Natural killer cell (primary cell): Measurements from ENCODE around the gene PDE11A. TPM values are rescaled to one million over a fixed set of nuclear protein-coding genes. Genes with fewer than 3 reads are reported as not detected.

Source experiments
- ATAC-seq, 3 donors: fragments of 150-1000 bp in 2 of 3; fragments of 200-7000 bp in 1 of 3; cut with Tn5 transposase; 1 replicate in 1 of 3; 2 replicates in 2 of 3; pipeline ENCODE4 v1.10.0; 2021; ENCODE audit warnings: mild to moderate bottlenecking in 2 of 3, moderate library complexity in 2 of 3
- DNase-seq, 2 donors: peaks; one replicate each; pipeline versions ENCODE4 v3.0.0 to v3.0.0-alpha.2; 2013 to 2021; ENCODE audit warnings: mixed read lengths in 1 of 2
- H3K27ac ChIP-seq: one replicate; pipeline ENCODE4 v1.5.1; 2013; ENCODE audit warnings: mild to moderate bottlenecking, low read length
- H3K27me3 ChIP-seq: one replicate; pipeline ENCODE4 v1.6.1; 2013; ENCODE audit warnings: low read length; ENCODE audit not compliant: control insufficient read depth, insufficient read depth
- H3K36me3 ChIP-seq: one replicate; pipeline ENCODE4 v1.6.1; 2013; ENCODE audit warnings: low read length; ENCODE audit not compliant: control insufficient read depth, insufficient read depth
- H3K4me1 ChIP-seq: one replicate; pipeline ENCODE4 v1.6.1; 2013; ENCODE audit warnings: low read length; ENCODE audit not compliant: control insufficient read depth, insufficient read depth
- H3K4me3 ChIP-seq: one replicate; pipeline ENCODE4 v1.5.1; 2013; ENCODE audit warnings: low read length
- H3K9me3 ChIP-seq: one replicate; pipeline ENCODE4 v1.6.1; 2013; ENCODE audit warnings: low read length; ENCODE audit not compliant: control insufficient read depth, insufficient read depth
- H3K27ac Mint-ChIP-seq, 2 donors: one replicate each; pipeline ENCODE4 v1.8.0; 2022; ENCODE audit warnings: mild to moderate bottlenecking in 2 of 2, mixed read lengths in 2 of 2, moderate library complexity in 1 of 2
- H3K27me3 Mint-ChIP-seq, 2 donors: one replicate each; pipeline ENCODE4 v1.8.0; 2022; ENCODE audit warnings: low read depth in 2 of 2, mixed read lengths in 2 of 2
- H3K36me3 Mint-ChIP-seq: one replicate; pipeline ENCODE4 v1.8.0; 2022; ENCODE audit warnings: mixed read lengths
- H3K4me1 Mint-ChIP-seq, 2 donors: one replicate each; pipeline ENCODE4 v1.8.0; 2022; ENCODE audit warnings: mixed read lengths in 2 of 2
- H3K4me3 Mint-ChIP-seq: one replicate; pipeline ENCODE4 v1.8.0; 2022; ENCODE audit warnings: mild to moderate bottlenecking, moderate library complexity, mixed read lengths
- H3K9me3 Mint-ChIP-seq, 2 donors: one replicate each; pipeline ENCODE4 v1.8.0; 2022; ENCODE audit warnings: mixed read lengths in 2 of 2
- CTCF ChIP-seq: fragments of 200-600 bp; IDR thresholded peaks from one replicate; pipeline ENCODE4 v1.8.0; 2022; ENCODE audit warnings: antibody characterized with exemption
- WGBS: methylation state at CpG from one replicate; pipeline ENCODE4 v1.1.7; 2013; ENCODE audit warnings: missing lambda C conversion rate; ENCODE audit not compliant: insufficient coverage; 5-methylcytosine and 5-hydroxymethylcytosine counted together
- intact Hi-C: fragments of 100-400 bp; cut with micrococcal nuclease; formaldehyde crosslinking; loops from one replicate; pipeline ENCODE4 v1.14.2; 2022
- total RNA-seq, 4 donors: library from RNA; stranded (reverse); fragments of 120-200 nt in 1 of 4; gene quantifications; one replicate each; pipeline versions ENCODE4 v1.2.3 to v1.2.4, GENCODE V29; 2013 to 2022

The PDE11A gene
- total RNA-seq, 3 donors from 2014 or later (not counting 1 experiment from before 2014, with no cell fraction given) = not detected

GRCh38 chr2:177826897-177827296, 245.7 kb downstream of the PDE11A start:
- peaks cover 4 to 18% of the 10 kb centered on the region in 2 donors for H3K27me3 Mint-ChIP-seq
- Histone ChIP-seq H3K27ac (no peak overlapping the region), H3K9me3 (no peaks in the 10 kb centered on the region), H3K27me3 (no peaks in the 10 kb centered on the region), H3K4me3 (no peak overlapping the region), H3K36me3 (no peaks in the 10 kb centered on the region), H3K4me1 (no peaks in the 10 kb centered on the region)
- ATAC-seq (no peak), DNase-seq (no peak)
- no peaks in the 10 kb centered on the region for H3K4me1 Mint-ChIP-seq
- no peak for TF ChIP-seq CTCF
- H3K27ac Mint-ChIP-seq = no peak overlapping the region
- H3K36me3 Mint-ChIP-seq = no peaks in the 10 kb centered on the region
- H3K4me3 Mint-ChIP-seq = no peak overlapping the region
- 93% methylated on average over 2 of the region's 2 CpGs for WGBS
- no peaks in the 10 kb centered on the region for H3K9me3 Mint-ChIP-seq
- intact Hi-C loops = no loop called here

- intact Hi-C loops = no loop called here
- Histone ChIP-seq H3K36me3 (no peaks in the 10 kb centered on the region), H3K27me3 (no peaks in the 10 kb centered on the region), H3K4me3 (no peak overlapping the region), H3K9me3 (no peaks in the 10 kb centered on the region), H3K4me1 (no peaks in the 10 kb centered on the region), H3K27ac (no peak overlapping the region)
- WGBS = no CpG with 5 or more reads among the region's 3 CpGs
- no peaks in the 10 kb centered on the region for H3K36me3 Mint-ChIP-seq
- no peaks in the 10 kb centered on the region for H3K4me1 Mint-ChIP-seq
- no peak overlapping the region for H3K4me3 Mint-ChIP-seq
- H3K9me3 Mint-ChIP-seq = no peaks in the 10 kb centered on the region
- no peak for TF ChIP-seq CTCF
- ATAC-seq (no peak), DNase-seq (no peak)
- H3K27ac Mint-ChIP-seq = no peak overlapping the region
- H3K27me3 Mint-ChIP-seq = peaks cover 3 to 19% of the 10 kb centered on the region in 2 donors
These were observed 249.6 kb downstream of the PDE11A start for GRCh38 chr2:177822941-177823340.

- H3K27ac Mint-ChIP-seq = no peak overlapping the region
- intact Hi-C loops = no loop called here
- Histone ChIP-seq H3K27ac (no peak overlapping the region), H3K4me1 (no peaks in the 10 kb centered on the region), H3K36me3 (no peaks in the 10 kb centered on the region), H3K9me3 (no peaks in the 10 kb centered on the region), H3K27me3 (no peaks in the 10 kb centered on the region), H3K4me3 (no peak overlapping the region)
- ATAC-seq (no peak), DNase-seq (no peak)
- WGBS = no CpG with 5 or more reads among the region's 1 CpG
- no peak for TF ChIP-seq CTCF
- no peaks in the 10 kb centered on the region for H3K4me1 Mint-ChIP-seq
- no peaks in the 10 kb centered on the region for H3K36me3 Mint-ChIP-seq
- no peak overlapping the region for H3K4me3 Mint-ChIP-seq
- H3K9me3 Mint-ChIP-seq = no peaks in the 10 kb centered on the region
- H3K27me3 Mint-ChIP-seq = peaks cover 5 to 30% of the 10 kb centered on the region in 2 donors
These were observed 254.2 kb downstream of the PDE11A start for GRCh38 chr2:177818412-177818811.

GRCh38 chr2:177817300-177817699, 255.3 kb downstream of the PDE11A start:
- ATAC-seq = no peak
- intact Hi-C loops = no loop called here
- Mint-ChIP-seq H3K9me3 (no peaks in the 10 kb centered on the region), H3K4me3 (no peak overlapping the region), H3K27ac (no peak overlapping the region), H3K27me3 (peaks cover 5 to 20% of the 10 kb centered on the region in 2 donors), H3K4me1 (no peaks in the 10 kb centered on the region), H3K36me3 (no peaks in the 10 kb centered on the region)
- Histone ChIP-seq H3K27me3 (no peaks in the 10 kb centered on the region), H3K36me3 (no peaks in the 10 kb centered on the region), H3K27ac (no peak overlapping the region), H3K4me3 (no peak overlapping the region), H3K4me1 (no peaks in the 10 kb centered on the region), H3K9me3 (no peaks in the 10 kb centered on the region)
- TF ChIP-seq CTCF = no peak
- WGBS = 94% methylated on average over 3 of the region's 4 CpGs
- no peak for DNase-seq
